HG02678 (cell line): ENCODE results near the gene KISS1R.

ENCODE experiments used
- ATAC-seq: cut with Tn5 transposase; IDR thresholded peaks from one replicate; pipeline ENCODE4 v1.9.1; 2021; ENCODE audit warnings: mild to moderate bottlenecking, moderate library complexity; ENCODE audit not compliant: unreplicated experiment

Gene KISS1R

DNA sequence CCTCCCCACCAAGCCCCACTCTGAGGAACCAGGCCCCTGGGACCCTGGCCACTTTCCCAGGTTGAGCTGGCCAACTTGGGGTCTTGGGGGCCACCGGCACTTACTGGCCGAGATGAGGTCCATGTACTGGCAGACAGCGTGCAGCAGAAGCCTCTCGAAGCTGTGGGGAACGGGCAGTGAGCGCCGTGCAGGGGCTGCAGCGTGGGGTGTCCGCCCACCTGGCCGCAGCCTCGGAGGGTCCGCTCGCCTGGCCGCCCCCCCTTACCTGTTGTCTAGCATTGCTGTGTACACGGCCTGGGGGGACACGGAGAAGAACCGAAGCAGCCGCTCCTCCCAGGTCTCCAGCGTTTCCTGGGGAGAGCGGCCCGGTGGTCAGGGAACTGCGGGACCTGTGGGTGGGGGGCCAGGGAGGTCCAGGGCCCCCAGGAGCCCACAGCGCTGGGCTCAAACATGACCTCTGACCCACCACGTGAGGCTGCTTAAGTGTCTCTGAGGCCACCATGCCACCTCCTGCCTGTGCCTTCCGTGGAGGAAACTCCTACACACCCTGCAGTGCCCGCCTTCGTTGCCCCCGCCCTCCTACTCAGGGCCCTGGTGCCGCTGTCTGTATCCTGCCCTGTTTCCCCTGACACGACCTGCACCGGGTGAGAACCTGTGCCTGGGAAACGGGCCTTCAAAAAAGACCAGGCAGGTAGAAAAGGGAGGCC is 17.6 kb upstream of the KISS1R start:
- no peak for ATAC-seq

GRCh38 chr19:900043-900301 is 17.2 kb upstream of the KISS1R start:
- no peak for ATAC-seq

DNA sequence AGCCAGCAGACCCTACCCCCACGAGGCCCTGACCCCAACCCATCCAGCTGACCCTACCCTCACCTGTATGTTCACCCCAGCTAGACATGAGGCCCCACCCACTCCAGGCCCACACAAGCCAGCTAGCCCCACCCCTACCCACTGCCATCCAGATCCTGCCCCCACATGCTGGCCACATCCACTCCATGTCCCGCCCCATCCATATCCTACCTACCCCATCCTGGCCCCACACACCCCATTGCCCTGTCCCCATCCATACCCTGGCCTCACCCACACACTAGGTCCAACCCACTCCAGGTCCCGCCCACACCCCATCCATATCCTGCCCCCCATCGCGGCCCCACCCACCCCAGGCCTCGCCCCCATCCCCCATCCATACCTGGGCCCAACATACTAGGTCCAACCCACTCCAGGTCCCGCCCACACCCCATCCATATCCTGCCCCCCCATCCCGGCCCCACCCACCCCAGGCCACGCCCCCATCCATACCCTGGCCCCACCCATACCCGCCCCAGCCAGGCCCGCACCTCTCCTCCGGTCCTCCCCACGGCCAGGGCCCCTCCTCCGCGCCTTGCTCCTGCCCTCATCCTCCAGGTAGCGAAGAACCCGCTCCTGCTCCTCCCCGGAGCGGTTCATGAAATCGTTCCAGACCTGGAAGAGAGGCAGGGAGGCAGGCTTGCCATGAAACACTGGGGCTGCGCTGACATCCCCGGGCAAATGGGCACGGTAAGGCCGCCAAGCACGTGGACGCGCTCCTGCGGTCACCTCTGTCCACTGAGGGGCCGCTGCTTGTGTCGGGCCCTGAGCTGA is 16.6 kb upstream of the KISS1R start:
- no peak for ATAC-seq

DNA sequence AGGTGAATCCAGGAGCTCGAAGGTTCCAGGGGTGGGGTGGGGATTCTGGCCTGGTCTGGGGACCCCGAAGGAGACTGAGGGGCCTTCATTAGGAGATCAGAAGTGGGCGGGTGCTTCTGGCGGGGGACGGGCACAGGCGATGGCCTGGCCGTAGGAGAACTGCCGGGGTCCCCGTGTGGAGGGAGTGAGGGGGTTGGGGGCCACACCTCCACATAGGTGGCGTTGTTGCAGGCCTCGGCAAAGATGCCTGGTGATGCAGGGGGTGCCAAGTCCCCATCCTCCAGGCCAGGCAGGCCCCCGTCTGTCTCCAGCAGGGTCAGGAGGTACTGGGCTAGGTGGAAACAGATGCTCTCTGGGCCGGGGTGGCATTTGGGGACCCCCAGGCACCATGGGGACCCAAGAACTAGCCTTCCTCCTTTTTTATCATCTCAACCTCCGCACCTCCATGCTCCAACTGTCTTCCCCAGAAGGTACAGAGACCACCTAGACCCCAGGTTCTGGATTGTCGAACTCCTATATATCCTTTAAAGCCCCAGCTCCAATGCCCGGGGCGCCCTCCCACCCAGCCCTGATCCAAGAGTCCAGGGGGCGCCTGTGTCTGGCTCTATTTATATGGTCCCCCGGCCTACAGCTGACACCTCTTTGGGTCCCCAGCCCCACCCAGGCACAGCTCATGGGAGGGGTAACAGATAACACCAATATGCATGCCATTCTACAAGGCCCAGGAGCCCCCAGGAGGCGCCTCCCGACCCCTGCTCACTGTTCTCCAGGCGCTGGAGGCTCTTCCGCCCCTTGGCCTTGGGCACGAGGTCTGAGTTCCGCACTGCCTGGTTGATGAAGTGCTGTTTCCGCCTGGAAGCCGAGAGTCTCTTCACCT is 15.7 kb upstream of the KISS1R start:
- no peak for ATAC-seq

GRCh38 chr19:902093-902370 is 15.1 kb upstream of the KISS1R start:
- no peak for ATAC-seq

GRCh38 chr19:902446-903226 is 14.5 kb upstream of the KISS1R start:
- ATAC-seq: no peak

DNA sequence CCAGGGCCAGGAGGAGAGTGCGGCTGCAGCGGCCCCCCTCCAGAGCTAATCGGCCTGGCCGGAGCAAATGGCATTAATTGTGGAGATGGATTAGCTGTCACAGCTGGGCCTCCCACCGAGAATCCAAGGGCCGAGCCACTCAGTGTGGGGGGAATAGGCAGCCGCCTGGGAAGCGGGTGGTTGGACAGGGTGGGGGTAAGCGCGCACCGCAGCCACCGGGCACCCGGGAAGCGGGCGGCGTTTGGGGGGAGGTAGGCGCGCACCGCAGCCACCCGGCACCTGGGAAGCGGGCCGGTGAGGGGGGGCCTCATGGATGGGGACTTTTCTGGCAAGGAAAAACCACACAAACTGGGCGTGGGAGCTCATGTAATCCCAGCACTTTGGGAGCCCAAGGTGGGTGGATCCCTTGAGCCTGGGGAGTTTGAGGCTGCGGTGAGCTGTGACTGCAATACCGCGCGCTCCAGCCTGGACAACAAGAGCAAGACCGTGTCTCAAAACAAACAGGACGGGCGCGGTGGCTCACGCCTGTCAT is 13.8 kb upstream of the KISS1R start:
- ATAC-seq: no peak

DNA sequence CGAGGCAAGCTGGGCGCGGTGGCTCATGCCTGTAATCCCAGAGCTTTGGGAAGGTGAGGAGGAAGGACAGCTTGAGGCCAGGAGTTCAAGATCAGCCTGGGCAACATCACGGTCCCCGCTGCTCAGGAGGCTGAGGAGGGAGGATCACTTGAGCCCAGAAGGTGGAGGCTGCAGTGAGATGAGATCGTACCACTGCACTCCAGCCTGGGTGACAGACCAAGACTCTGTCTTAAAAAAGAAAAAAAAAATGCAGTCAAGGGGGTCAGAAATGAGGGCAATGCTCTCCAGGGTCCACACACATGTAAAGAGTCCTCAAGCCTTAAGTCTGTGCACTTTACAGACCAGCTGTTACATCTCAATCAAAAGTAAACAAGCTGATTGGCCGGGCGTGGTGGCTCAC is 12.6 kb upstream of the KISS1R start:
- no peak for ATAC-seq

- no peak for ATAC-seq
Observed at GRCh38 chr19:906480-906879, 10.7 kb upstream of the KISS1R start.

DNA sequence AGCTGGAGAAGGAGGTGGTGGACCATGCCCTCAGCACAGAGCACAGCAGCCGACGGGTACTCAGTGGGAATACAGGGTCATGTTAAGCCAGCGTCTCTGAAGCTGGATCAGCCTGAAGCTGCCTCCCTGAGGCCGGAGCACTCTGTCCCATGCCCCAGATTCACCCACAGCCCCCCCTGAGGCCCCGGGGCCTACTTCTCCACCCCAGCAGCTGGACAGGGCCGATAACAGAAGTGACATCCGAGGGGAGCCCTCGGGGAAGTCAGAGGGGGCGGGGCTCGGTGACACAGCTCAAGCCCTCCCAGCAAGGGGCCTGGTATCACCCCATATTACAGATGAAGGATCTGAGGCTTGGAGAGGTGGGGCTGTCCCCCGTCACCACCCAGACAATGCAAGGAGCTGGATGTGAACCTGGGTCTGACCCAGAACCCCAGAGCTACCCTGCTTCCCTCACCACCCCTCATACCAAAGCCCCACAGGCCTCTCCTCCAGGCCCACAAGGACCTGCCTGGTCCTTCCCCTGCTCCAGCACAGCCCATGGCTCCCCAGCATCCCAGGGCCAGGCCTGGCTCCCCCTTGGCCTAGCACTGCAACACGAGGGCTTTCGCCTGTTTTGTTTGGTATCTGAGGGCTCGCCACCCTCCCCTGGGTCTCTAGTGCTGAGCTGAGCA is 9.8 kb upstream of the KISS1R start:
- no peak for ATAC-seq

DNA sequence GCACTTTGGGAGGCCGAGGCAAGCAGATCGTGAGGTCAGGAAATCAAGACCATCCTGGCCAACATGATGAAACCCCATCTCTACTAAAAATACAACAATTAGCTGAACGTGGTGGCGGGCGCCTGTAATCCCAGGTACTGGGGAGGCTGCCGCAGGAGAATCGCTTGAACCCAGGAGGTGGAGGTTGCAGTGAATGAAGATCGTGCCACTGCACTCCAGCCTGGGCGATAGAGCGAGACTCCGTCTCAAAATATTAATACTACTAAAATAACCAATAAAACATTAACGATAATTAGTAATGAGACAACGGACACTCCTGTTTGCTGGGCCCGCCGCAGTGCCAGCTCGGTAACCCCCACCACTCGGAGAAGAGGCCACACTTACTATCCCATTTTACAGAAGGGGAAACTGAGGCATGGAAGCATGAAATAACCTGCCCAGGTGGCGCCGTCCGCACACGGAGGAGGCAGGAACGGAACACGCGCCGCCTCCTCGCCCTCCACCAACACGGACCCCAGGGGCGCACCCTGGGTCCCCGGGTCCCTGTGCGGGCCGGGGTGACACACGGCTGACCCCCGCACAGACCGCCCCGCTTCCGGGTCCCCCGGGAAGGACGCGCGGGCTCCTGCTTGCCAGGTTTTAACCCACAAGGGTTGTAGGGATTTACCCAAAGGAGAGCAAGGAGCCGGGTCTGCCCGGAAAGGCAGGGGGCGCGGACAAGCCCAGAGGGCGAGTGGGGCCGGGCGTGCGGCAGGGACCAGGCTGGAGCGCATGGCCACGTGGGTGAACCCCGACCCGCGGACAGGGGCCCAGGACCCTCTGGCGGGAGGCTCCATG is 5.7 kb upstream of the KISS1R start:
- ATAC-seq: no peak

GRCh38 chr19:912181-913079 is 4.7 kb upstream of the KISS1R start:
- no peak for ATAC-seq

- ATAC-seq: peak; percentile 56
Observed at GRCh38 chr19:913080-913748, 3.9 kb upstream of the KISS1R start, which contains the start of gene R3HDM4. Gene R3HDM4, minus strand, starts transcription at chr19:913219. Its CDS starts 62 bp downstream, at chr19:913157.

DNA sequence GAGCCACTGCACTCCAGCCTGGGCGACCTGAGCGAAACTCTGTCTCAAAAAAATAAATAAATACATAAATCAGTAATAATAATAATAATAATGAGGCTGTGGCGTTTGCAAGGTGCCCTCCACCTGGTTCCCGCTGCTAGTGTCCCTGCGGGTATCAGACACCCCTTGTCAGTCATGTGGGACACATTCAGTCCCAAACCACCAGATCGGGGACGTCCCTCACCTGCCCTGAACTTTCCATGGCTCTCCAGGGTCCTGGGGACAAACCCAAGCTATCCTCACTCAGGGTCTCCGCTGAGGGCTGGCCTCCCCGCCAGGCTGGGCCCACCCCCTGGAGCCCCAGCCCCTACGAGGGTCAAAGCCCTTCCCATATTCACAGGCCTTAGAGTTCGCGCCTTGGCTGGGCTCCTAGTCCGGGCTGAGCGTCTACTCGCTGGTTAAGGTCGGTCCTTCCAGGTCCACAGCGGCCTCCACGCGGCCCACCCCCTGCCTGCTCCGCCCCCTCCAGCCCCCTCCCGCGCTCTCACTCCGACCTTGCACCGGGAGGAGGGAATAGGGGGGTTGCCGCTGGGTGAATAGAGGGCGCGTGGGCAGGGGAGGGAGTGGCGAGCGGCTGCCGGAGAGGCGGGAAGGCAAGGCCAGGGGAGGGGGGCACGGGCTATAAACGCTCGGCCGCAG is 349 bp upstream of the KISS1R start:
- no peak for ATAC-seq

- ATAC-seq: no peak
Observed at GRCh38 chr19:918152-918437, 962 bp downstream of the KISS1R start.

GRCh38 chr19:918481-919198 is 1.5 kb downstream of the KISS1R start:
- no peak for ATAC-seq
